Measurements from ENCODE around the gene OPRM1. TPM values are rescaled to one million over a fixed set of nuclear protein-coding genes. Genes with fewer than 3 reads are reported as not detected.

OPRM1 gene
- total RNA-seq, 1 experiment from 2014 or later, result not detected

DNA sequence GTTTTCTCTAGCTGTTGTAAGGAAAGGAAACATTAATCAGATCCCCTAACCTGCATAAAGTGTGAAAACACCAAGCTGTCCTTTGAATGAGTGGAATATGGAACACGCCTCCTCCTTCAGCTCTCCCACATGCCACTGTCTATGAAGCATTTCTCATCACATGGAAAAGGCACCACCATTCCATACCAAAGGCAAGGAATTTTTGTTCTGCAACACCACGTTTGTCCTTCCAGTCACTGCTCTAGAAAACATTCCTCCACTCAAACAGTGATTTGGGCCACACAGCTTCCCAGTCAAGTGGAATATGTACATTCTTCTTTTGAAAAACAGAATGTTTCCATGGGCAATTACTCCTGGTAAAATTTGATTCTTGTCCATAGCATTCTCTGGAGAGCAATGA, 120.1 kb downstream of the OPRM1 start:
- Histone ChIP-seq H2BK120ac (ENCODE audit: low read depth, low read length, poor library complexity, severe bottlenecking) (no peak overlapping the region), H3K9me3 (ENCODE audit: control insufficient read depth, low read depth, low read length) (peaks cover 10% of the 10 kb centered on the region), H2BK20ac (ENCODE audit: low read depth, low read length, poor library complexity, severe bottlenecking) (no peak overlapping the region), H2BK5ac (ENCODE audit: insufficient read length, low read length) (no peak overlapping the region), H3K4me1 (ENCODE audit: insufficient read depth, low read length) (no peaks in the 10 kb centered on the region), H3K27ac (ENCODE audit: insufficient read length, low read depth, low read length) (no peak overlapping the region), H3K79me1 (ENCODE audit: insufficient read depth, low read depth, low read length, poor library complexity, severe bottlenecking) (no peaks in the 10 kb centered on the region), H4K5ac (ENCODE audit: insufficient read length, low read depth, low read length) (no peak overlapping the region), H3K23ac (ENCODE audit: insufficient read length, low read depth, low read length) (no peak overlapping the region), H3T11ph (ENCODE audit: low read length) (no peak overlapping the region), H4K8ac (replicated peaks; ENCODE audit: insufficient read length, low read depth, low read length) (no peak overlapping the region), H4K91ac (ENCODE audit: insufficient read length, low read depth, low read length) (no peak overlapping the region), H3K79me2 (ENCODE audit: insufficient read depth, low read length) (no peaks in the 10 kb centered on the region), H2AFZ (ENCODE audit: low read length) (no peak overlapping the region), H3K4ac (ENCODE audit: low read depth, low read length) (no peak overlapping the region), H3K27me3 (ENCODE audit: insufficient read depth, low read length) (no peaks in the 10 kb centered on the region), H3K23me2 (ENCODE audit: insufficient read length, low read depth, low read length, poor library complexity, severe bottlenecking) (no peaks in the 10 kb centered on the region), H3K9ac (ENCODE audit: extremely low read depth, insufficient read length, low read length) (no peak overlapping the region), H2BK15ac (ENCODE audit: low read depth, low read length) (no peak overlapping the region), H2BK12ac (ENCODE audit: insufficient read length, low read depth, low read length) (no peak overlapping the region), H3K56ac (ENCODE audit: insufficient read length, low read depth, low read length) (no peak overlapping the region), H3K14ac (ENCODE audit: insufficient read depth, low read length) (no peak overlapping the region), H3K4me2 (ENCODE audit: insufficient read depth, insufficient read length, low read length) (no peak overlapping the region), H3K18ac (ENCODE audit: insufficient read length, low read depth, low read length) (no peak overlapping the region), H4K20me1 (ENCODE audit: control insufficient read depth, insufficient read depth, insufficient read length) (no peaks in the 10 kb centered on the region), H2AK5ac (ENCODE audit: insufficient read length, low read length) (no peak overlapping the region)
- Mint-ChIP-seq H3K36me3 (ENCODE audit: insufficient read depth in 1 of 3, low read depth in 3 of 3) (peaks cover 4 to 13% (median 13%) of the 10 kb centered on the region in 3 experiments; a peak in 4 of 7 replicates), H3K4me3 (no peak overlapping the region), H3K4me1 (peaks cover 7 to 10% of the 10 kb centered on the region in 2 experiments), H3K27ac (no peak overlapping the region), H3K27me3 (ENCODE audit: low read depth) (no peaks in the 10 kb centered on the region), H3K9me3 (peaks cover 11 to 14% of the 10 kb centered on the region in 2 experiments)
- no CpG with 5 or more reads among the region's 2 CpGs for WGBS (ENCODE audit: extremely low coverage, insufficient read length, low lambda C conversion rate)
- DNase-seq, result no peak
- TF ChIP-seq, protein P1, sequence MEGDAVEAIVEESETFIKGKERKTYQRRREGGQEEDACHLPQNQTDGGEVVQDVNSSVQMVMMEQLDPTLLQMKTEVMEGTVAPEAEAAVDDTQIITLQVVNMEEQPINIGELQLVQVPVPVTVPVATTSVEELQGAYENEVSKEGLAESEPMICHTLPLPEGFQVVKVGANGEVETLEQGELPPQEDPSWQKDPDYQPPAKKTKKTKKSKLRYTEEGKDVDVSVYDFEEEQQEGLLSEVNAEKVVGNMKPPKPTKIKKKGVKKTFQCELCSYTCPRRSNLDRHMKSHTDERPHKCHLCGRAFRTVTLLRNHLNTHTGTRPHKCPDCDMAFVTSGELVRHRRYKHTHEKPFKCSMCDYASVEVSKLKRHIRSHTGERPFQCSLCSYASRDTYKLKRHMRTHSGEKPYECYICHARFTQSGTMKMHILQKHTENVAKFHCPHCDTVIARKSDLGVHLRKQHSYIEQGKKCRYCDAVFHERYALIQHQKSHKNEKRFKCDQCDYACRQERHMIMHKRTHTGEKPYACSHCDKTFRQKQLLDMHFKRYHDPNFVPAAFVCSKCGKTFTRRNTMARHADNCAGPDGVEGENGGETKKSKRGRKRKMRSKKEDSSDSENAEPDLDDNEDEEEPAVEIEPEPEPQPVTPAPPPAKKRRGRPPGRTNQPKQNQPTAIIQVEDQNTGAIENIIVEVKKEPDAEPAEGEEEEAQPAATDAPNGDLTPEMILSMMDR (conservative IDR thresholded peaks at IDR 0.05), result no peak

Data from H9 (cell line).